GM18858 (cell line): ENCODE results near the gene AMOT.
A peak's percentile ranks its signal among the peaks of the same experiment; 100 is the strongest.

Experiments
- ATAC-seq: cut with Tn5 transposase; IDR thresholded peaks from one replicate; pipeline ENCODE4 v1.9.1; 2021; ENCODE audit not compliant: unreplicated experiment

AMOT gene

GRCh38 chrX:112751076-112751475 lies 89.6 kb downstream of the AMOT start:
- no peak for ATAC-seq

- ATAC-seq = no peak
These were observed 93.6 kb downstream of the AMOT start for GRCh38 chrX:112746812-112747595.

- peak; percentile 64 for ATAC-seq
These were observed 102.1 kb downstream of the AMOT start for GRCh38 chrX:112738347-112739033.

- no peak for ATAC-seq
These were observed 104.3 kb downstream of the AMOT start for GRCh38 chrX:112736310-112736709.

GRCh38 chrX:112735147-112735546 lies 105.5 kb downstream of the AMOT start:
- no peak for ATAC-seq

GRCh38 chrX:112734290-112734689 lies 106.3 kb downstream of the AMOT start:
- ATAC-seq = no peak

- no peak for ATAC-seq
These were observed 108.8 kb downstream of the AMOT start for GRCh38 chrX:112731793-112732192.
